DMS114 treated with DMSO at 0.1 percent for 48 hours (cell line): ENCODE data around the gene PITPNM1.
A peak's percentile ranks its signal among the peaks of the same experiment; 100 is the strongest.
"Not testable (repeated sequence)": the region's sequence is repeated elsewhere in the genome, so short reads cannot be mapped to it uniquely, and the experiment has no call there.

Experiments
- DNase-seq: peaks from one replicate; lab custom pipeline; 2025; ENCODE audit not compliant: unreplicated experiment; lab: John Stamatoyannopoulos, UW

The PITPNM1 gene

DNA sequence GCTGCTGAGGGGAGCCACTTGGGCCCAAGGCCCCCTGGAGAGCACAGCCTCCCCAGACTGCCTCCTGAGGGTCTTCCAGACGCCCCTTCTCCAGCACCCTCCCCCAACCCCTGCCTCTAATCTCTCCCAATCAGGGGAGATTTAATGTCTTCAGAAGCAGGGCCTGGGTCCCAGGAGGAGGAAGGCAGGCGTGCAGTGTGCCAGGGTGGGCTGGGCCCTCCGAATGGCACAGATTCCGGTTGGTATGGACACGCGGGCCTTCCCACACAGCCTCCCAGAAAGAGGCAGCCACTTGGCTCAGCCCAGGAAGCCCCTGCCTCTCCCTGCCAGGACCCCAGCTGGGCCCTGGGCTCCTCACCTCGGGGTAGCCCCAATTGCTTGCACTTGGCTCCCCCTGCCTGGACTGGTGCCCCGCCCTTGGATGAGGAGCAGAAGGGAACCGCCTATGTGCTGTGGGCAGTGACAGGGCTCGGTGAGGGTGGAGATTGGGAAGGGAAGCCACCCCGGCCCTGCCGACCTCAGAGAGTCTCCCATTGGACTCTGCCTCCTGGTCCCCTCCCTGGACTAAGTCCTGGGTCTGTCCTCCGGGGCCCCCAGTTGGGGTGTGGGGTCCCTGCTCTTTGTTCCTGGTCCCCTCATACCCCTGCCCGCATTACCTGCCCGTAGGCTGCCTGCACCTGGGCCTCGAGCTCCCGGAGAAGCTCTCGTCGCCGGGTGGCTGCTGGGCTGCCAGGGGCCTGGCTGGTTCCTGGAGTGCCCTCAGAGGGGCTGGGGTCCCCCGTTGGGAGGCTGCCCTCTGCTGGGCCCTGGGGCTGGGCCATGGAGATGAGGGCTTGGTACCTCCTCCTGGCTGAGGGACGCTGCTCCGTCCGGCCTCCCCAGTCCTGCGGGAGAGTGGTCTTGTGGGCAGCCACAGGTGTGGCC is 18.7 kb upstream of the PITPNM1 start:
- DNase-seq, result no peak

GRCh38 chr11:67522844-67523555 is 17.8 kb upstream of the PITPNM1 start, which contains the start of gene CABP2:
CABP2 (minus strand) TSS chr11:67523446; CDS start chr11:67523326, 120 bp downstream.
- no peak for DNase-seq

DNA sequence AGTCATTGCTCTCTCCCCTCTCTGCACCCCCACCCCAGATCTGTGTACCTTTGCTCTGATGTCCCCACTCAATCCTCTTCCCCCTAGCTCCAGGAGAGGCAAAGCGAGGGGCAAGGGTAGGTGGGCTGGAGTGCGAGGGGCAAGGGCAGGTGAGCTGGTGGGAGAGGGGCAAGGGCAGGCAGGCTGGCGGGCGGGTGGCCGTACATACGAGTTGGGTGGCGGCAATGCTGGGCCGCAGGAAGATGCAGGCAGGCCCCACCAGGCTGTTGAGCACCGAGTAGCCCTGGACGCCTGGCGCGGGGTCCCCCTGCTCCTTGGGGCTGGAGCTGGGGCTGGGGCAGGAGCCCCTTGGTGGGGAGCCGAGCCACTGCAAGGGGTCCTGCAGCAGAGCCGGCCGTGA is 17.2 kb upstream of the PITPNM1 start:
- DNase-seq, result no peak

DNA sequence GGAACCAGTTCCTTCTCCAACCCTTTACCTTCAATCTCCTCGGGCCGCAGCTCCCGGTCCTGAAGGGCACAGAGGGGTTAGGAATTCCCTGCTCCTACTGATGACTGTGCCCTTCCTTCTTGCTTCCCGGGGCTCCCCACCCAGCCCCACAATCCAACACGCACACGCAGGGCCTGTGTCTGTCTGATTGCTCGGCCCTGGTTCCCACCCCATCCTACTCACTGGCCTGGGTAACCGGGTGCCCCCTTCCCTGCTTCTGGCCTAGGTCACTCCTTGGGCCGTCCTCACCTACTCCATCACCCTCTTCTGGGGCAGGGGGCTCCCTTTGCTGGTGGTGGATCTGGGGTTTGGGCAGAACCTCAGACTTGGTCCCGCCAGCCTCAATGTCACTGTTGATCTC is 16.8 kb upstream of the PITPNM1 start:
- DNase-seq, result no peak

DNA sequence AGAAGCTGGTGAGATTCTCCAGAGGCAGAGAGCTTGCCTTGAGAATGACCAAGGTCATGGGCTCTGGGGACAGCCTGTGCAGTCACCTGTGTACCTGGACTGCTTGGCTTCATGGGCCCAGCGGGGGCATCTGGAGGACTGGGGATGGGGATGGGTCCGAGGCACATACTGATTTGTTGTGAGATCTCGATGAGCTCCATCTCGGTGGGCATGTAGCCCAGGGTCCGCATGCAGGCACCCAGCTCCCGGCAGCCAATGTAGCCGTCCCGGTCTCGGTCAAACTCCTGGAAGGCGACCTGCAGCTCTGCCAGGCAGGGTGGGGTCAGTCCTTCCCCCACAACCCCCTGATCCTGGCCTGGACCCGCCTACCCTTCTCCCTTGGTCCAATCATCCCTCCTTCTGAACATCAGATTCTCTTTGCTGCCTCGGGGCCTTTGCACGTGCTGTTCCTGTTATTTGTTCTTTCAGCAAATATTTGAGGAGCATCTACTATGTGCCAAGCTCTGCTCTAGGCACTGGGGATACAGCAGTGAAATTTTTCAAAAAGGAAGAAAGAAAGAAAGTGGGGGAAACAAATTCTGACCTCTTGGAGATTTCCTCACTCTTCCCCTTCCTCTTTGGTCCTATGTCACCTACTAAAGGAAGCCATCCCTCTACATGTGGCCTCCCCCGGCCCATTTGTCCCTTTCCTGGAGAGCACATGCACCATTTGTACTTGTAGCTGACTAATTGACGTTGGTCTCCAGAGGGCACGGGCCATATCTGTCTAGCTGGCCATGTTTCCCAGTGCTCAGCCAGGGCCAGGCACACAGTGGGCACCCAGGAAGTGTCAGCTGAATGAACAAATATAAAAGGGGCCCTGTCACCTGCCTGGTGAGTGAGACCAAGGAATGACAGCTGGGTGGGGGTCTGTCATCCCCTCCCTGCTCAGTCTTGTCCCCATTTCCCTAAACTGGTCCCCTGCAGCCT is 16.0 kb upstream of the PITPNM1 start:
- DNase-seq, result no peak

GRCh38 chr11:67519726-67520125 is 14.6 kb upstream of the PITPNM1 start:
- DNase-seq, result no peak

GRCh38 chr11:67517784-67518552 is 12.8 kb upstream of the PITPNM1 start:
- no peak for DNase-seq

- no peak for DNase-seq
These were observed 11.6 kb upstream of the PITPNM1 start for GRCh38 chr11:67516806-67517205.

DNA sequence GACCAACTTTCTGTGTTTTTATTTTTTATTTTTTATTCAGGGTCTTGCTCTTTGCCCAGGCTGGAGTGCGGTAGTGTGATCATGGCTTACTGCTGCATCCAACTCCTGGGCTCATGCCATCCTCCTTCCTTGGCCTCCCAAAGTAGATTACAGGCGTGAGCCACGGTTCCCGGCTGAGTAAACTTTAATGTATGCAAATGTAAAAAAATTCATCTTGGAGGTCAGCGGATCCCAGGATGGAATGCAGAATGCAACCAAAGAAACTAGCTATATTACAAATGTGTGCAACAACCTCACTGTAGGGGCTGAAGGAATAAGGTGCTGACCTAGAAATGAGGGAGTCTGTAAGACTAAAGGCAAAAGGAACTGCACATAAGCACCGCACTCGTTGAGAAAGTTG is 9.0 kb upstream of the PITPNM1 start:
- DNase-seq, result no peak

GRCh38 chr11:67511558-67511957 is 6.4 kb upstream of the PITPNM1 start:
- not testable (repeated sequence) for DNase-seq

GRCh38 chr11:67510023-67510345 is 4.8 kb upstream of the PITPNM1 start:
- DNase-seq, result no peak

GRCh38 chr11:67508486-67509121 is 3.4 kb upstream of the PITPNM1 start:
- DNase-seq, result peak; percentile 97

DNA sequence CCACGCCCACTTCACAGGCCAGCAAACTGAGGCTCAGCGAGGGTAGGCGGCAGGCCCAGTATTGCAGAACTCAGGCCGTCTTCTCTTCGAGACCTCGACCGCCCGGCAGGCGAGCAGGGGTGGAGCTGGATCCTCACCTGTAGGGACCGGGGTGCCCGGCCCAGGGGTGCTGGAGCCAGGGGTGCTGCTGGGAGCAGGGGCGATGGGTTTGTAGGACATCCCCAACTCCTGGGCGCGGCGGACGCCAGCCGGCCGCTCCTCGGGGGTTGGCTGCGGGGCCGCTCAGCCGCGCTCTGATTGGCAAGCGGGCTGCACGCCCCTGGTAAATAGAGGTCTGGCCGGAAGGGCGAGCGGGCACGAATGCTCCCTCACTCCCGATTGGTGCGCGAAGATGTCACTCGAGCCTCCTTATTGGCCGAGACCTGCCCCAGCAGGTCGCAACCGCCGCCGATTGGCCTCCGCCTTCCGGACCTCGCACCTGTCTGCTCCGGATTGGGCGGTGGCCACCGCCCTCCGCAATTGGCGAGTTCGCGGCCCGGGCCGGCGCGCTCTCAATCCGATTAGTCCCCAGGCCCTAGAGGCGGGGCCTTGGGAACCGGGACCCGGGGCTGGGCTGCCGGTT is 2.8 kb upstream of the PITPNM1 start, which contains the start of gene CDK2AP2:
Gene CDK2AP2, minus strand, starts transcription at position 299 of the 622 bp plus-strand sequence. Its CDS starts 80 bp downstream, at position 219.
- peak; percentile 99 for DNase-seq

DNA sequence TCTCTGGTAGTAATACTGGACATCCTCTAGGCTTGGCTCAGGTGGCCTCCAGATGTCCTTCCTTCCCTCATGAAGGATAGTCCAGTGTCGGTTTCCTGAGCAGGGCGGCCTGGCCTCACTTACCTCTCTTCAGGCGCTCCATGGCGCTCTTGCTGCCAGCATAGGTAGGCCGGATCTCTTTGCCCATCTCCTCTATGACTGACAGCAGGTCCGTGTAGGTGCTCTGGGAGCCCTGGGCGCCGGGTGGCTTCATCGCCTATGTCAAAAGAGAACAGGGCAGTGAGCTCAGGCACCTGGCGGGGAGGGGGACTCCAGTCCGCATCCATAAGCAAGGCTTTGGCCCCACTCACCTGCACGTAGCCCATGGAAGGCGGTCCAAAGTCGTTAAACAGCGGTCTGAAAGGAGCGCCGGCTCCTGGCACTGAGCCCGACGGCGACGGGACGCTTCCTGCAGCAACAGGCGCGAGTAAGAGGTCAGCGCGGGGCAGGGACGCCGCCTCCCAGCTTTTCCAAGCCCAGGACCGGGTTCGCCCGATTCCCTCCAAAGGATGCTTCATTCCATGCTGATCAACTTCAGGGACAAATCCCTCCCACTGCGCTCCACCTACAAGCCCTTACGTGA is 2.2 kb upstream of the PITPNM1 start:
- DNase-seq, result no peak

DNA sequence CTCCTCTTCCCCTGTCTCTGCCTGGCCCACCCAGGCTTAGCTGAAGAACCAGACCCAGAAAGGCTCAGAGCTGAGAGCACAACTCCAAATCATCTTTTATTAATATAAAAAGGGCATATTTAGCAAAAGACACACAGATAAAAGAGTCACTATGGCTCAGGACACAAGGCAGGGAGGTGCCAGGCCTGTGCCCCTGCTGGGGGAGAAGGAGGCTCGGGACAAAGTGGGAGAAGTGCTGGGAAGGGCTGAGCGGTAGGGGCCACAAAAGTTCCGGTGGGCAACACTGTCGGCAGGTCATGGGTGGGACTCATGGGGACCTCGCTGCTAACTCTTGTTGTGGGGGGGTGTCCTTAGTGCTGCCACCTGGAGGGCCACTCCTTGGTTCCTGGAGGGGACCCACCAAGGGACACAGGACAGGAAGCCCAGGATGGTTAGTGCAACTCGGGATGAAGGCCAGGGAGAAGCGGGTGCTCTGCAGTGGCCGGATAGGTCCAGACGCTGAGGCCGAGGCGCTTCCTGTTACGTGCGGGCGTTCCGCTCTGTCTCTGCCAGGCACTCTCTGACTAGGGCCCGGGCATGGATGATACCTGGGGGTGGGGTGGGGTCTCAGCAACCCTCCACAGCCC is 1.4 kb upstream of the PITPNM1 start:
- no peak for DNase-seq

DNA sequence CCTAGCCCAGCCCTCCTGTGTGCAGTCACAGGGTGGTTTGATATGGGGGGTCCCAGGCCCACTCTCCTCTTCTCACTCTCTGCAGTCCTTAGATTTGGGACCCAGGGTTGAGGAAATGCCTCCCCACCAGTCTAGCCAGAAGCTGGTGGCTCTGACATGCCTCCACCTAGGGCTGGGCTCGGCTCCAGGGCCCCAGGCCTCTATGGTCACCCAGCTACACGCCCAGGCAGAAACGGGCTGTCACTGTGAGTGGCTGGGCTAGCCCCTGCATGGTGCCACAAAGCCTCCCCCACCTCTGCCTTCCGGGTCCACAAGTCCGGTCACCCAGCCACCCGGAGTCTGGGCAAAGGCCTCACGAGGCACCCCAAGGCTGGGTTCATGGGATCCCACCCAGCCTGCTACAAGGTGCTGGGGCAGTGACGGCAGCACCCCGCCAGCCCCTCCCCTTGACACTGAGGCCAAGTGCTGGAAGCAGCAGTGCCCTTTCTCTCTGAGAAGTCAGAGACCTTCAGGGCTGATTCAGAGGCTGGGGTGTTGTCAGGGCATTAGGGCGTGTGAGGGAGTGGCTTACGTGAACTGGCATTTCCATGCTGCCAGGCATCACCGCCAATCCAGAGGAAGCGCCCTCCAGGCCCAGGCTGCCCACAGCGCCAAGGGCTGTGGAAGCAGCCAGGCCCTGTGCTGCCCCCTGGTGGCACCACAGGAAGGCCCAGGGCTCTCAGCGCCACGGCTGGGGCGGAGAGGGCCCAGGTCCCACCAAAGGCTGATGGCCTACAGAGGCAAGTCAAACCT is 638 bp upstream of the PITPNM1 start:
- DNase-seq, result peak; percentile 83
